PC-9 (cell line): ENCODE measurements around the gene ZFYVE9. TPM values are rescaled to one million over a fixed set of nuclear protein-coding genes. Genes with fewer than 3 reads are reported as not detected.
"Not testable (repeated sequence)": the region's sequence is repeated elsewhere in the genome, so short reads cannot be mapped to it uniquely, and the experiment has no call there.

ENCODE experiments used
- Bru-seq: library from RNA; stranded (reverse); fragments of 400-500 nt; gene quantifications from one replicate; lab custom pipeline; 2021; lab: Mats Ljungman, UMichigan
- BruChase-seq, 2 experiments: library from RNA; stranded (reverse); fragments of 400-500 nt; gene quantifications; one replicate each; lab custom pipeline; 2021; lab: Mats Ljungman, UMichigan
- BruUV-seq: library from RNA; stranded (reverse); fragments of 400-500 nt; replicated peaks from 2 replicates; lab custom pipeline; 2021; lab: Mats Ljungman, UMichigan
- CTCF ChIA-PET: fragments of 300-600 bp; sonication (Branson Sonifier 250); formaldehyde crosslinking; loops from one replicate; lab custom pipeline; 2022; ENCODE audit warnings: antibody characterized with exemption; lab: Charles Lee
- POLR2A ChIA-PET: fragments of 300-600 bp; sonication (Branson Sonifier 250); formaldehyde crosslinking; loops from one replicate; lab custom pipeline; 2022; ENCODE audit warnings: antibody characterized with exemption; ENCODE audit not compliant: unreplicated experiment; lab: Charles Lee
- DNase-seq, 2 experiments: peaks; one replicate each; pipeline versions ENCODE4 v3.0.0 to v3.0.0-alpha.2; 2015 to 2022; ENCODE audit warnings: mixed read lengths in 1 of 2
- H2AFZ ChIP-seq: fragments of 200-600 bp; sonication (generic); 2 replicates; pipeline ENCODE4 v1.8.1; 2017; ENCODE audit warnings: antibody characterized with exemption
- H3F3A ChIP-seq: fragments of 200-600 bp; sonication (generic); 2 replicates; pipeline ENCODE4 v1.8.1; 2017; ENCODE audit warnings: antibody characterized with exemption, mild to moderate bottlenecking, low read depth; ENCODE audit not compliant: insufficient read depth
- H3K27ac ChIP-seq: fragments of 200-600 bp; sonication (generic); 2 replicates; pipeline ENCODE4 v1.6.1; 2016; ENCODE audit warnings: mixed run types
- H3K27me3 ChIP-seq: fragments of 200-600 bp; sonication (generic); 2 replicates; pipeline ENCODE4 v1.6.1; 2016; ENCODE audit warnings: low read depth, mixed run types; ENCODE audit not compliant: insufficient read depth
- H3K36me3 ChIP-seq: fragments of 200-600 bp; sonication (generic); 2 replicates; pipeline ENCODE4 v1.6.1; 2016; ENCODE audit warnings: low read depth, mixed run types
- H3K4me1 ChIP-seq: fragments of 200-600 bp; sonication (generic); replicated peaks from 2 replicates; pipeline ENCODE4 v1.6.1; 2016; ENCODE audit warnings: mixed run types; ENCODE audit not compliant: insufficient read depth
- H3K4me2 ChIP-seq: fragments of 200-600 bp; sonication (generic); 2 replicates; pipeline ENCODE4 v1.6.1; 2017; ENCODE audit warnings: mixed run types
- H3K4me3 ChIP-seq: fragments of 200-600 bp; sonication (generic); 2 replicates; pipeline ENCODE4 v1.6.1; 2016; ENCODE audit warnings: mixed run types
- H3K79me2 ChIP-seq: fragments of 200-600 bp; sonication (generic); 2 replicates; pipeline ENCODE4 v1.6.1; 2017; ENCODE audit warnings: low read depth, mixed run types
- H3K9me2 ChIP-seq: fragments of 200-600 bp; sonication (generic); 2 replicates; pipeline ENCODE4 v1.8.1; 2017; ENCODE audit warnings: mild to moderate bottlenecking; ENCODE audit not compliant: insufficient read depth
- H3K9me3 ChIP-seq: fragments of 200-600 bp; sonication (generic); 2 replicates; pipeline ENCODE4 v1.8.1; 2016; ENCODE audit warnings: low read depth; ENCODE audit not compliant: insufficient read depth
- H4K20me1 ChIP-seq: fragments of 200-600 bp; sonication (generic); 2 replicates; pipeline ENCODE4 v1.8.1; 2017; ENCODE audit not compliant: insufficient read depth
- EZH2 ChIP-seq: fragments of 200-600 bp; sonication (generic); IDR thresholded peaks from 2 replicates; pipeline ENCODE4 v1.8.0; 2017; ENCODE audit warnings: antibody characterized with exemption, low read depth
- intact Hi-C: fragments of 100-400 bp; cut with micrococcal nuclease; formaldehyde crosslinking; loops from one replicate; pipeline ENCODE4 v1.10.0; 2022; ENCODE audit not compliant: unreplicated experiment
- long read RNA-seq: library from polyadenylated mRNA; stranded (forward); transcript quantifications from one replicate; pipeline ENCODE4 v2.0.0, GENCODE V29; 2022
- total RNA-seq: library from RNA; stranded (reverse); gene quantifications from 2 replicates; pipeline ENCODE4 v1.2.3, GENCODE V29; 2021
- TF ChIP-seq, protein P1 (sequence below): fragments of 200-600 bp; sonication (generic); conservative IDR thresholded peaks from 2 replicates; pipeline ENCODE4 v1.6.1; 2017; ENCODE audit warnings: mixed run types, antibody characterized with exemption, mild to moderate bottlenecking, moderate library complexity

ZFYVE9 gene, protein sequence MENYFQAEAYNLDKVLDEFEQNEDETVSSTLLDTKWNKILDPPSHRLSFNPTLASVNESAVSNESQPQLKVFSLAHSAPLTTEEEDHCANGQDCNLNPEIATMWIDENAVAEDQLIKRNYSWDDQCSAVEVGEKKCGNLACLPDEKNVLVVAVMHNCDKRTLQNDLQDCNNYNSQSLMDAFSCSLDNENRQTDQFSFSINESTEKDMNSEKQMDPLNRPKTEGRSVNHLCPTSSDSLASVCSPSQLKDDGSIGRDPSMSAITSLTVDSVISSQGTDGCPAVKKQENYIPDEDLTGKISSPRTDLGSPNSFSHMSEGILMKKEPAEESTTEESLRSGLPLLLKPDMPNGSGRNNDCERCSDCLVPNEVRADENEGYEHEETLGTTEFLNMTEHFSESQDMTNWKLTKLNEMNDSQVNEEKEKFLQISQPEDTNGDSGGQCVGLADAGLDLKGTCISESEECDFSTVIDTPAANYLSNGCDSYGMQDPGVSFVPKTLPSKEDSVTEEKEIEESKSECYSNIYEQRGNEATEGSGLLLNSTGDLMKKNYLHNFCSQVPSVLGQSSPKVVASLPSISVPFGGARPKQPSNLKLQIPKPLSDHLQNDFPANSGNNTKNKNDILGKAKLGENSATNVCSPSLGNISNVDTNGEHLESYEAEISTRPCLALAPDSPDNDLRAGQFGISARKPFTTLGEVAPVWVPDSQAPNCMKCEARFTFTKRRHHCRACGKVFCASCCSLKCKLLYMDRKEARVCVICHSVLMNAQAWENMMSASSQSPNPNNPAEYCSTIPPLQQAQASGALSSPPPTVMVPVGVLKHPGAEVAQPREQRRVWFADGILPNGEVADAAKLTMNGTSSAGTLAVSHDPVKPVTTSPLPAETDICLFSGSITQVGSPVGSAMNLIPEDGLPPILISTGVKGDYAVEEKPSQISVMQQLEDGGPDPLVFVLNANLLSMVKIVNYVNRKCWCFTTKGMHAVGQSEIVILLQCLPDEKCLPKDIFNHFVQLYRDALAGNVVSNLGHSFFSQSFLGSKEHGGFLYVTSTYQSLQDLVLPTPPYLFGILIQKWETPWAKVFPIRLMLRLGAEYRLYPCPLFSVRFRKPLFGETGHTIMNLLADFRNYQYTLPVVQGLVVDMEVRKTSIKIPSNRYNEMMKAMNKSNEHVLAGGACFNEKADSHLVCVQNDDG (N-terminal part only)
- total RNA-seq (20.0 and 20.7 TPM in 2 replicates), Bru-seq, nascent RNA (percentile 72 among the genes with signal in this experiment), BruChase-seq, experiment 1, labeled RNA remaining after a 2-hour chase (percentile 59 among the genes with signal in this experiment), BruChase-seq, experiment 2, labeled RNA remaining after a 6-hour chase (percentile 63 among the genes with signal in this experiment)
- long read RNA-seq, full-length matches to known transcripts = 1 of 4 reads
- long read RNA-seq, partial matches to known transcripts = 1 of 4 reads
- long read RNA-seq, other reads (novel, unspliced or antisense) = 2 of 4 reads

DNA sequence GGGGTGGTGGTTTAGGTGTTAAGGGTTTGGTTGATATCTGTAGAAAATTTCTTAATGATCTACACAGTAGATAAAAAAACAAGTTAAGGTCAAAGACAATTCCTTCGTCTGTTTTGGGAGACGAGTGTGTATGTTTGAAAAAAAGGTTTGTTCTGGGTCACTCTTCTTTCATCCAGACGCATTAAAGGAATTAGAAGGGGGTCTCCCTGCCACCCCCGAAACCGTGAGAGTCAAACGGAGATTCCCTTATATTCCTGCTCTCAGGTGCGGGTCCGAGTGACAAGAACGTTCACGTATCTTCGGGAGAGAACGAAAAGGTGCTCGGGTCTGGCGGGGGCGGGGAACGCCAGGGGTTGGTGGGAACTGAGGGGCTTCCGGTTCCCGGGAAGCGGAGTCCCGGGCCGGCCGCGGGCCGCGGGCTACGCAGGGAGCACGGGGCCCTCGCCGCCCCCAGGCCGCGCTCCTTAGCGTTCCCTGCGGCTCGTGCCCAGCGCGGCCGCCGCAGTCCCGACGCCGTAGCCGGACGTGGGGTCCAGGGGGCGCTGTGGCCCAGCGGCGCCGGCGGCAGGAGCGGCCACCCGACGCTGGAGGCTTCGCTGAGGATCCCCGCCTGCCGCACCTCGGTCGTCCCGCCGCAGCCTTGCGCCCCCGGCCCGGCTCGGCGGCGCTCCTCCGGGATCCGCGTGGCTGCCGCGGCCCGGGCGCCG lies at the start of gene ZFYVE9:
Gene ZFYVE9, plus strand, starts transcription at position 577 of the 707 bp plus-strand sequence. CDS start 91,118 bp downstream, outside the sequence.
- peak within 1 kb of the TSS; percentile 77 for H3K4me3 ChIP-seq
- peak within 1 kb of the TSS; percentile 100 for H2AFZ ChIP-seq
- no peaks in the 10 kb centered on the region for H3K9me3 ChIP-seq
- H3K27me3 ChIP-seq = no peaks in the 10 kb centered on the region
- peak within 1 kb of the TSS; percentile 81 for H3K4me2 ChIP-seq
- no peaks in the 10 kb centered on the region for H4K20me1 ChIP-seq
- DNase-seq = peak; percentile 49 to 83
- TF ChIP-seq EZH2 = no peak
- TF ChIP-seq, protein P1, sequence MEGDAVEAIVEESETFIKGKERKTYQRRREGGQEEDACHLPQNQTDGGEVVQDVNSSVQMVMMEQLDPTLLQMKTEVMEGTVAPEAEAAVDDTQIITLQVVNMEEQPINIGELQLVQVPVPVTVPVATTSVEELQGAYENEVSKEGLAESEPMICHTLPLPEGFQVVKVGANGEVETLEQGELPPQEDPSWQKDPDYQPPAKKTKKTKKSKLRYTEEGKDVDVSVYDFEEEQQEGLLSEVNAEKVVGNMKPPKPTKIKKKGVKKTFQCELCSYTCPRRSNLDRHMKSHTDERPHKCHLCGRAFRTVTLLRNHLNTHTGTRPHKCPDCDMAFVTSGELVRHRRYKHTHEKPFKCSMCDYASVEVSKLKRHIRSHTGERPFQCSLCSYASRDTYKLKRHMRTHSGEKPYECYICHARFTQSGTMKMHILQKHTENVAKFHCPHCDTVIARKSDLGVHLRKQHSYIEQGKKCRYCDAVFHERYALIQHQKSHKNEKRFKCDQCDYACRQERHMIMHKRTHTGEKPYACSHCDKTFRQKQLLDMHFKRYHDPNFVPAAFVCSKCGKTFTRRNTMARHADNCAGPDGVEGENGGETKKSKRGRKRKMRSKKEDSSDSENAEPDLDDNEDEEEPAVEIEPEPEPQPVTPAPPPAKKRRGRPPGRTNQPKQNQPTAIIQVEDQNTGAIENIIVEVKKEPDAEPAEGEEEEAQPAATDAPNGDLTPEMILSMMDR = no peak
- H3K36me3 ChIP-seq = no peaks in the 10 kb centered on the region
- no peaks in the 10 kb centered on the region for H3K9me2 ChIP-seq
- peaks cover 42% of the 10 kb centered on the region for H3K79me2 ChIP-seq
- POLR2A ChIA-PET = no interaction called here
- CTCF ChIA-PET = interaction anchor here (0.6 kb wide), 1 partner anchor 1675 kb away, joined by 3 read pairs; no protein-coding TSS in a partner anchor
- no TSS peak for BruUV-seq
- H3F3A ChIP-seq = peaks cover 12% of the 10 kb centered on the region
- intact Hi-C loops = loop anchor here (5.0 kb wide), 1 partner anchor 156 kb away; no protein-coding TSS in a partner anchor
- peaks cover 13% of the 10 kb centered on the region; the same call in 1 of the 2 replicates for H3K4me1 ChIP-seq
- H3K27ac ChIP-seq = 0 out of 2 replicates have a peak within 1 kb of the TSS, but pooled peaks have one; percentile 30

DNA sequence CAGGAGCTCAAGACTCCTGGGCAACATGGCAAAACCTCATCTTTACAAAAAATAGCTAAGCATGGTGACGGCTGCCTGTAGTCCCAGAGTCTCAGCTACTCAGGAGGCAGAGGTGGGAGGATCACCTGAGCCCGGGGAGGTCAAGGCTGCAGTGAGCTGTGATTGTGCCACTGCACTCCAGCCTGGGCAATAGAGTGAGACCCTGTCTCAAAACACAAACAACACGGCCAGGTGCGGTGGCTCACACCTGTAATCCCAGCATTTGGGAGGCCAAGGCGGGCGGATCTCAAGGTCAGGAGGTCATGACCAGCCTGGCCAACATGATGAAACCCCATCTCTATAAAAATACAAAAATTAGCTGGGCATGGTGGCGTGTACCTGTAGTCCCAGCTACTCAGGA lies 47.6 kb upstream of the ZFYVE9 start:
- H3K4me1 ChIP-seq, H3K9me3 ChIP-seq, H3K79me2 ChIP-seq, CTCF ChIA-PET, H3K4me3 ChIP-seq, H3K27me3 ChIP-seq, DNase-seq, H4K20me1 ChIP-seq, H2AFZ ChIP-seq, H3K9me2 ChIP-seq, BruUV-seq, H3K27ac ChIP-seq, intact Hi-C loops, H3K4me2 ChIP-seq: not testable (repeated sequence)
- POLR2A ChIA-PET = interaction anchor here (0.7 kb wide), 1 partner anchor 9 kb away, joined by 5 read pairs; no protein-coding TSS in a partner anchor
- H3F3A ChIP-seq = peaks cover 16% of the 10 kb centered on the region; the same call in 1 of the 2 replicates
- peaks cover 13% of the 10 kb centered on the region; the same call in 1 of the 2 replicates for H3K36me3 ChIP-seq

DNA sequence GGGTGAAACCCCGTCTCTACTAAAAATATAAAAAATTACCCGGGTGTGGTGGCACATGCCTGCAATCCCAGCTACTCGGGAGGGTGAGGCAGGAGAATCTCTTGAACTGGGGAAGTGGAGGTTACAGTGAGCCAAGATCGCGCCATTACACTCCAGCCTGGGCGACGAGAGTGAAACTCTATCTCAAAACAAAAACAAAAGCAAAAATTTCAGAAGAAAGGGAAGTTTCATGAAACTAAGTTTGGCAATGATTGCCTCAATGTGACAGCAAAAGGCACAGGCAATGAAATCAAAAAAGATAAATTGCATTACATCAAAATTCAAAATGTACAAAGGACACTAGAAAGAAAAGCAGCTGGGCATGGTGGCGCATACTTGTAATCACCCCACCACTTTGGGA lies 45.7 kb upstream of the ZFYVE9 start:
- no peaks in the 10 kb centered on the region for H3K79me2 ChIP-seq

More for the DNA sequence above, 45.7 kb upstream of the ZFYVE9 start:
- Histone ChIP-seq H3K9me2 (no peaks in the 10 kb centered on the region), H4K20me1 (peaks cover 5% of the 10 kb centered on the region; the same call in 1 of the 2 replicates), H3K4me1 (no peaks in the 10 kb centered on the region), H2AFZ (no peak overlapping the region), H3K27me3 (no peaks in the 10 kb centered on the region), H3F3A (peaks cover 14% of the 10 kb centered on the region; the same call in 1 of the 2 replicates), H3K27ac (no peak overlapping the region), H3K9me3 (no peaks in the 10 kb centered on the region), H3K4me2 (no peak overlapping the region), H3K36me3 (peaks cover 2% of the 10 kb centered on the region; the same call in 1 of the 2 replicates), H3K4me3 (no peak overlapping the region)
- POLR2A ChIA-PET = no interaction called here
- no peak for TF ChIP-seq EZH2
- TF ChIP-seq, protein P1 = no peak
- DNase-seq = no peak
- BruUV-seq = no TSS peak
- CTCF ChIA-PET = no interaction called here
- intact Hi-C loops = no loop called here
